Right lobe of liver (tissue), 4 donors: ENCODE measurements around the gene LARP6.

ENCODE experiments used
- POLR2A ChIP-seq: fragments of 450-650 bp; IDR thresholded peaks from one replicate; pipeline ENCODE4 v1.6.1; 2017; ENCODE audit warnings: antibody characterized with exemption, mild to moderate bottlenecking
- TF ChIP-seq, protein P1 (sequence below), 4 donors: fragments of 200-600 bp in 3 of 4; fragments of 450-650 bp in 1 of 4; IDR thresholded peaks; one replicate each; pipeline versions ENCODE4 v1.5.1 to v1.8.0; 2016 to 2022; ENCODE audit warnings: antibody characterized with exemption in 4 of 4, mild to moderate bottlenecking in 2 of 4
- donor health status: DM: no; HTN: no; CAD: no.
- donor health status: DM: no; HTN: no; CAD: no.
- donor health status: DM: no; HTN: yes; CAD: no.

GRCh38 chr15:70823196-70823595, 30.8 kb downstream of the LARP6 start:
- TF ChIP-seq, protein P1, sequence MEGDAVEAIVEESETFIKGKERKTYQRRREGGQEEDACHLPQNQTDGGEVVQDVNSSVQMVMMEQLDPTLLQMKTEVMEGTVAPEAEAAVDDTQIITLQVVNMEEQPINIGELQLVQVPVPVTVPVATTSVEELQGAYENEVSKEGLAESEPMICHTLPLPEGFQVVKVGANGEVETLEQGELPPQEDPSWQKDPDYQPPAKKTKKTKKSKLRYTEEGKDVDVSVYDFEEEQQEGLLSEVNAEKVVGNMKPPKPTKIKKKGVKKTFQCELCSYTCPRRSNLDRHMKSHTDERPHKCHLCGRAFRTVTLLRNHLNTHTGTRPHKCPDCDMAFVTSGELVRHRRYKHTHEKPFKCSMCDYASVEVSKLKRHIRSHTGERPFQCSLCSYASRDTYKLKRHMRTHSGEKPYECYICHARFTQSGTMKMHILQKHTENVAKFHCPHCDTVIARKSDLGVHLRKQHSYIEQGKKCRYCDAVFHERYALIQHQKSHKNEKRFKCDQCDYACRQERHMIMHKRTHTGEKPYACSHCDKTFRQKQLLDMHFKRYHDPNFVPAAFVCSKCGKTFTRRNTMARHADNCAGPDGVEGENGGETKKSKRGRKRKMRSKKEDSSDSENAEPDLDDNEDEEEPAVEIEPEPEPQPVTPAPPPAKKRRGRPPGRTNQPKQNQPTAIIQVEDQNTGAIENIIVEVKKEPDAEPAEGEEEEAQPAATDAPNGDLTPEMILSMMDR (IDR thresholded peaks at IDR 0.05) = no peak
- no peak for TF ChIP-seq POLR2A
